Spleen (tissue), 7 donors: ENCODE results near the gene ESR1.

ENCODE experiments used
- CTCF ChIP-seq, 11 experiments: fragments of 200-600 bp in 7 of 11; fragments of 450-650 bp in 4 of 11; sonication (generic) in 4 of 11; IDR thresholded peaks in 8 of 11; conservative IDR thresholded peaks in 3 of 11; 1 replicate in 7 of 11; 2 replicates in 4 of 11; pipeline versions ENCODE4 v1.4.0 to v1.8.0; 2016 to 2021; ENCODE audit warnings: antibody characterized with exemption in 11 of 11, inconsistent platforms in 4 of 11, mild to moderate bottlenecking in 1 of 11
- POLR2A ChIP-seq, 3 donors: fragments of 450-650 bp; IDR thresholded peaks; one replicate each; pipeline ENCODE4 v1.5.1; 2017; ENCODE audit warnings: antibody characterized with exemption in 3 of 3, mild to moderate bottlenecking in 1 of 3
- POLR2AphosphoS5 ChIP-seq, 3 donors: sonication (generic); formaldehyde crosslinking; IDR thresholded peaks; one replicate each; pipeline ENCODE4 v1.5.1; 2017; ENCODE audit warnings: antibody characterized with exemption in 3 of 3
- donor health status: DM: no; HTN: no; CAD: no; lungs with moderate emphysema.
- donor health status: DM: no; HTN: no; CAD: no.
- donor health status: DM: no; HTN: no; CAD: no.

GRCh38 chr6:152129691-152130151 is 322.2 kb downstream of the ESR1 start:
- no peak for TF ChIP-seq POLR2A (IDR thresholded peaks at IDR 0.05)
- no peak for TF ChIP-seq CTCF (IDR thresholded peaks at IDR 0.05 in 8 of 11, conservative IDR thresholded peaks at IDR 0.05 in 3 of 11)
- peak in 2 of 3 donors; percentile 51 to 56 for TF ChIP-seq POLR2AphosphoS5 (IDR thresholded peaks at IDR 0.05)
